ENCODE results near the gene MLLT3. TPM values are rescaled to one million over a fixed set of nuclear protein-coding genes. Genes with fewer than 3 reads are reported as not detected.

MLLT3 gene
- total RNA-seq, 1 donor from 2014 or later = 17.5 TPM

DNA sequence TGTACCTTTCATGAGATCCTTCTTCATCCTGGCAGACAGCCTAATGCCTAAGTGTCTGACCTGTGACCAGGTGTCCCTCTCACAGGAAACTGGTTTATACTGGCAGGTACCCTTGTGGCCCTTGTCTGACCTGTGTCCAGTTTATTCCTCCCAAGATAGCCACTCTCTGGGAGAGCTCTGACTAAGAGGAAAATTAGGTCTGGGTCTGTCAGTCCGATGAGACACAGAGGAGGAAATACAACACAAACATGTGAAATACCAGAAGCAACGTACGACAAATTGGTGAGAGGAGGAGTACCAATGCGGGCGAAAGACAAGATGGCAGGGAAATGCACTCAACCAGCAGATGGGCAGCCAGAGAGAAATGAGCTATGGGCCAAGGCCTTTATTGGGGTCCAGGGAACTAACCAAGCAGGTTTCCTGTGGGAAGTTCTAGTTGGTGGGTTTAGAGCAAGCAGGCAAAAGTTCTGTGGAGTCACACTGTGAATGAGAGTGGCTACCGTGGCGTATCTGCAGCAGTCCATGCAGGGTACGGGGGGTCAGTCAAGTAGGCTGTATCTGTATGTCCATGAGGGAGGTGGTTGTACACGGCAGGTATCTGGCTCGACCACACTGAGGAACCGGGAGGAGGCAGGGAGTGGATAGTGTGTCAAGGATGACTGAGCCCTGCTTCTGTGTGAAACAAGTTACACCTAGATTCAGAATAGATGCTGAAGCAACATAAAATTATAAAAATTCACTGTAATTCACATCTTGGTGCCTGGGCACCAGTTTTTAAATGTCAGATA, 109.0 kb downstream of the MLLT3 start:
- Histone ChIP-seq H3K4me1 (peaks cover 64% of the 10 kb centered on the region), H3K36me3 (no peaks in the 10 kb centered on the region), H3K27me3 (ENCODE audit: low read depth) (no peaks in the 10 kb centered on the region), H3K9me3 (replicated peaks) (no peaks in the 10 kb centered on the region), H3K27ac (replicated peaks) (peak overlapping the region; percentile 24), H3K4me3 (no peak overlapping the region)
- TF ChIP-seq, protein P1, sequence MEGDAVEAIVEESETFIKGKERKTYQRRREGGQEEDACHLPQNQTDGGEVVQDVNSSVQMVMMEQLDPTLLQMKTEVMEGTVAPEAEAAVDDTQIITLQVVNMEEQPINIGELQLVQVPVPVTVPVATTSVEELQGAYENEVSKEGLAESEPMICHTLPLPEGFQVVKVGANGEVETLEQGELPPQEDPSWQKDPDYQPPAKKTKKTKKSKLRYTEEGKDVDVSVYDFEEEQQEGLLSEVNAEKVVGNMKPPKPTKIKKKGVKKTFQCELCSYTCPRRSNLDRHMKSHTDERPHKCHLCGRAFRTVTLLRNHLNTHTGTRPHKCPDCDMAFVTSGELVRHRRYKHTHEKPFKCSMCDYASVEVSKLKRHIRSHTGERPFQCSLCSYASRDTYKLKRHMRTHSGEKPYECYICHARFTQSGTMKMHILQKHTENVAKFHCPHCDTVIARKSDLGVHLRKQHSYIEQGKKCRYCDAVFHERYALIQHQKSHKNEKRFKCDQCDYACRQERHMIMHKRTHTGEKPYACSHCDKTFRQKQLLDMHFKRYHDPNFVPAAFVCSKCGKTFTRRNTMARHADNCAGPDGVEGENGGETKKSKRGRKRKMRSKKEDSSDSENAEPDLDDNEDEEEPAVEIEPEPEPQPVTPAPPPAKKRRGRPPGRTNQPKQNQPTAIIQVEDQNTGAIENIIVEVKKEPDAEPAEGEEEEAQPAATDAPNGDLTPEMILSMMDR (IDR thresholded peaks at IDR 0.05; ENCODE audit: borderline replicate concordance) = no peak
- DNase-seq = no peak
- intact Hi-C loops (cut with micrococcal nuclease) = no loop called here

DNA sequence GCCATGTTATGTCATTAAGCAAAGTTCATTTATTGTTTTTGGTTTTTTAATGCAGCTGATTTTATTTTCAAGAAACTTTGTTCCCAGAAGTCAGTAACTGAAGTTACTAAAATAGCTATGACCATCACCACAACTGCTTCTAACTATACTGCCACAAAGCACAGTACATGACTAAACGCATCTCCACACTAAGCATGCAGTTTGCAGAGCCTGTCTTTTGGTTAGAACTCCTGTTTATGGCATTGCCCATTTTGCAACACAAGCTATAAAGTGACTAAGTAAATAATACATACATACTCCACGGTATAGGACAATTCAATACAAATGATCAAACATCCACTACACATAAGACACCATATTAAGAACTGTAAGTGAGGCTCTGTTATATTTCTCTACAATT, 109.7 kb downstream of the MLLT3 start:
- intact Hi-C loops (cut with micrococcal nuclease) = no loop called here
- H3K27ac ChIP-seq (replicated peaks) = peak overlapping the region; percentile 49
- no peaks in the 10 kb centered on the region for H3K9me3 ChIP-seq (replicated peaks)
- TF ChIP-seq, protein P1 (IDR thresholded peaks at IDR 0.05; ENCODE audit: borderline replicate concordance) = no peak
- no peaks in the 10 kb centered on the region for H3K27me3 ChIP-seq (ENCODE audit: low read depth)
- H3K4me1 ChIP-seq = peaks cover 71% of the 10 kb centered on the region
- no peak overlapping the region for H3K4me3 ChIP-seq
- H3K36me3 ChIP-seq = no peaks in the 10 kb centered on the region
- DNase-seq = no peak

DNA sequence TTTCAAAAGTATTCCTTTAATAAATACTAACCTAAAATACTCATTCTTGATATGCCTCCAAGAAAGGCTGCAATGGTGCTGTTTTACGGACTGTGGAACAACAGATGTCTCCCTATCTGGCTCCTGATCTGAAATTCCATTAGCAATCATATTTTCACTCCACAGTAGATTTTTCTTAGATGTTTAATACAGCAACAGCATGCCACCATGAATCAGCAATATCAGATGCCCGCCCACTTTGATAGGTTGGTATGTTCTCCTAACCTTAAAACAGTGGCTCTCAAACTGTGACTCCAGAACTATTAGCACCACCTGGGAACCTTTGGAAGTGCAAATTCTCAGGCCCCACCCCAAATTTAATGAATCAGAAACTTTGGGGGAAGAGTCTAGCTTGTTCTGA, 110.2 kb downstream of the MLLT3 start:
- no peaks in the 10 kb centered on the region for H3K27me3 ChIP-seq (ENCODE audit: low read depth)
- DNase-seq = no peak
- peaks cover 75% of the 10 kb centered on the region for H3K4me1 ChIP-seq
- no peaks in the 10 kb centered on the region for H3K36me3 ChIP-seq
- H3K4me3 ChIP-seq = no peak overlapping the region
- intact Hi-C loops (cut with micrococcal nuclease) = no loop called here
- TF ChIP-seq, protein P1 (IDR thresholded peaks at IDR 0.05; ENCODE audit: borderline replicate concordance) = no peak
- peak overlapping the region; percentile 49 for H3K27ac ChIP-seq (replicated peaks)
- H3K9me3 ChIP-seq (replicated peaks) = no peaks in the 10 kb centered on the region

DNA sequence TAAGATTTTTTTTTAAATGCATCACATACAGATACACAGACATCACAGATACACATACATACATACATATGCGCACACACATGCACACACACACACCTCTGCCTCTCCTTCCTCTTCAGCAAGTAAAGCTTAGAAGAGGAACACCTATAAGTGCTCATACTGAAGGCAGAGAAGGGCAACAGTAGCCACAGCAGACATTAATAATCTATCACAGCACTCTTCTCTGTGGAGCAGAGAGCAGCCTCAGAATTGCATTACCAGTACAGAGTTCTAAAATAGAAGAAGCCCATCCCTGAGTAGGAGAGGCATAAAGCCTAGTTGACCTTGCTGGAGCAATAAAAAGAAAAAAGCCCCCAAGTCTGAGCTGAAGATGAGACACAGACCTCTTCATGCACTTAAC, 110.6 kb downstream of the MLLT3 start:
- Histone ChIP-seq H3K9me3 (replicated peaks) (no peaks in the 10 kb centered on the region), H3K36me3 (no peaks in the 10 kb centered on the region), H3K27me3 (ENCODE audit: low read depth) (no peaks in the 10 kb centered on the region), H3K27ac (replicated peaks) (peak overlapping the region; percentile 49), H3K4me3 (no peak overlapping the region), H3K4me1 (peaks cover 73% of the 10 kb centered on the region)
- intact Hi-C loops (cut with micrococcal nuclease) = no loop called here
- no peak for DNase-seq
- TF ChIP-seq, protein P1 (IDR thresholded peaks at IDR 0.05; ENCODE audit: borderline replicate concordance) = no peak

DNA sequence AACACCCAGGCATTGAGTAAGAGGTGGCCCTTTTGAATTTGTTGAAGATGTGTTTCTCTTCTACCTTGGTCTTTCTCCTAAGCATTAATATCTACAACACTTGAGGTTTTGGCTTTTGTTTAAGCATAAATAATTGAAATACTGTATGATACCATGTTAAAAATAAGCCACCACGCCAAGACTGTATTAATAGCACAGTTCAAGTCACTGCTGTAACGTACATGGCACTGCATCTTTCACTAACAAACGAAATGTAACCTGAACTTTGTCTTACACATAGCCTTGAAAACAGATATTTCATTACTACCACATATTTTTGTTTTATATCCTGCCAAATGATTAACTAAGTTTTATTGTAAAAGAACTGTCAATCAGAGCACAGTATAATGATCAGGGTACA, 112.8 kb downstream of the MLLT3 start:
- Histone ChIP-seq H3K4me1 (peaks cover 57% of the 10 kb centered on the region), H3K36me3 (no peaks in the 10 kb centered on the region), H3K9me3 (replicated peaks) (no peaks in the 10 kb centered on the region), H3K27me3 (ENCODE audit: low read depth) (no peaks in the 10 kb centered on the region), H3K4me3 (no peak overlapping the region), H3K27ac (replicated peaks) (no peak overlapping the region)
- TF ChIP-seq, protein P1 (IDR thresholded peaks at IDR 0.05; ENCODE audit: borderline replicate concordance) = no peak
- no peak for DNase-seq
- intact Hi-C loops (cut with micrococcal nuclease) = no loop called here
